Kidney epithelial cell (primary cell): ENCODE data around the gene CTNNBIP1. TPM values are rescaled to one million over a fixed set of nuclear protein-coding genes. Genes with fewer than 3 reads are reported as not detected.

Experiments used
- DNase-seq: peaks from one replicate; pipeline ENCODE4 v3.0.0-alpha.2; 2010; ENCODE audit warnings: low read depth
- H3K27me3 ChIP-seq: 2 replicates; pipeline ENCODE4 v1.6.0; 2011; ENCODE audit warnings: low read length; ENCODE audit not compliant: control insufficient read depth, insufficient read depth
- H3K36me3 ChIP-seq: 2 replicates; pipeline ENCODE4 v1.5.1; 2011; ENCODE audit warnings: low read length; ENCODE audit not compliant: control insufficient read depth, insufficient read depth
- H3K4me3 ChIP-seq: 2 replicates; pipeline ENCODE4 v1.5.1; 2011; ENCODE audit warnings: low read depth, mild to moderate bottlenecking, control low read depth, low read length
- total RNA-seq: library from RNA; depleted of rRNA; stranded (reverse); fragments of >200 nt; gene quantifications from 2 replicates; pipeline ENCODE4 v1.2.3, GENCODE V29; 2015
- TF ChIP-seq, protein P1 (sequence below): IDR thresholded peaks from 2 replicates; pipeline ENCODE4 v1.5.1; 2011; ENCODE audit warnings: mild to moderate bottlenecking, moderate library complexity, low read length, control low read depth, inconsistent platforms; ENCODE audit not compliant: insufficient read depth, poor library complexity, severe bottlenecking

Gene CTNNBIP1
- total RNA-seq, 1 donor from 2014 or later, result 27.4 TPM

DNA sequence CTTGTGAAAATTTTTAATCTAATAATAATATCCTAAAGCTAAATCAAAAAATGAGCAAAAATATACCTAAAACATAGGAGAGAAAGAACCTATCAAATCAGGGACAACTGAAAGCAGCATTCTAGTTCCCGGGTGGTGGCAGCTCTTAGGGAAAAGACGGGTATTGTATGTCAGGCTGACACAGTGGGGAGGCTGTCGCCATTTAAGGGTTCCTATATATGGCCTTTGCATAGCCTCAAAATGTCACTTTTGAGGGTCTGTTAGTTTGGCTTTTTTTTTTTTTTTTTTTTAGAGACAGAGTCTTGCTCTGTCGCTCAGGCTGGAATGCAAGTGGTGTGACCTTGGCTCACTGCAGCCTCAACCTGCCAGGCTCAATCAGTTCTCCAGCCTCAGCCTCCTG, 92.3 kb downstream of the CTNNBIP1 start:
- no peaks in the 10 kb centered on the region for H3K36me3 ChIP-seq
- no peaks in the 10 kb centered on the region for H3K27me3 ChIP-seq

DNA sequence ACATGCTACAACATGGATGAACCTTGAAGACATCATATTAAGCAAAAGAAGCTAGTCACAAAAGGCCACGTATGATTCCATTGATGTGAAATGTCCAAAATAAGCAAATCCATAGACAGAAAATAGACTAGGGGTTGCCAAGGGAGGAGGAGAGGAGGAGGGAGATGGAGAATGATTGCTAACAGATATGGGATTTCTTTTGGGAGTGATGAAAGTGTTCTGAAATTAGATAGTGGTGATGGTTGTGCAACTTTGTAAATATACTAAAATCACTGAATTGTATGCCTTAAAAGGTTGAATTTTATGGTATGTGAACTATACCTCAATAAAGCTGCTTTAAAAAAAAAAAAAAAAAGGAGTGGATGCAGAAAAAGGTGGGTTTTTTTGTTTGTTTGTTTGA, 93.9 kb downstream of the CTNNBIP1 start:
- no peak for DNase-seq
- TF ChIP-seq, protein P1, sequence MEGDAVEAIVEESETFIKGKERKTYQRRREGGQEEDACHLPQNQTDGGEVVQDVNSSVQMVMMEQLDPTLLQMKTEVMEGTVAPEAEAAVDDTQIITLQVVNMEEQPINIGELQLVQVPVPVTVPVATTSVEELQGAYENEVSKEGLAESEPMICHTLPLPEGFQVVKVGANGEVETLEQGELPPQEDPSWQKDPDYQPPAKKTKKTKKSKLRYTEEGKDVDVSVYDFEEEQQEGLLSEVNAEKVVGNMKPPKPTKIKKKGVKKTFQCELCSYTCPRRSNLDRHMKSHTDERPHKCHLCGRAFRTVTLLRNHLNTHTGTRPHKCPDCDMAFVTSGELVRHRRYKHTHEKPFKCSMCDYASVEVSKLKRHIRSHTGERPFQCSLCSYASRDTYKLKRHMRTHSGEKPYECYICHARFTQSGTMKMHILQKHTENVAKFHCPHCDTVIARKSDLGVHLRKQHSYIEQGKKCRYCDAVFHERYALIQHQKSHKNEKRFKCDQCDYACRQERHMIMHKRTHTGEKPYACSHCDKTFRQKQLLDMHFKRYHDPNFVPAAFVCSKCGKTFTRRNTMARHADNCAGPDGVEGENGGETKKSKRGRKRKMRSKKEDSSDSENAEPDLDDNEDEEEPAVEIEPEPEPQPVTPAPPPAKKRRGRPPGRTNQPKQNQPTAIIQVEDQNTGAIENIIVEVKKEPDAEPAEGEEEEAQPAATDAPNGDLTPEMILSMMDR, result no peak
- Histone ChIP-seq H3K27me3 (no peaks in the 10 kb centered on the region), H3K4me3 (no peak overlapping the region), H3K36me3 (no peaks in the 10 kb centered on the region)

More for the DNA sequence above, 92.3 kb downstream of the CTNNBIP1 start:
- DNase-seq, result no peak
- TF ChIP-seq, protein P1, result no peak
- H3K4me3 ChIP-seq, result no peak overlapping the region

DNA sequence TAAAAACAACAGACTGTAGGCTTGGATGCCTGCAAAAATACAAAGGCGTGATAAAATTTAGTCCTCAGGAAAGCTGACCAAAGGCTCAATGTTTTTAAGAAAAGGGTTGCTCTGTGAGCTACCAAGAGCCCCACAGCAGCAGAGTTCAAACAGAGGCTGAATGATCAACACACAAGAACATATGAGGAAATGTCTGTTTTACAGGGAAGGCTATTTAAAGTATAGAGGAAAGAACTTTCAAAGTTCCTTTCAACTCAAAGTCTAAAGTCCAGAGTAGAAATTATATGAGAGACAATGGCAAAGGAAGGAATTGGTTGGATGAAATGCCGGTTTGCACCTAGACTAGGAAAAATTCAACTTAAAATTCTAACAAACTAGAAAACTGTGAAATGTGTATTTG, 94.9 kb downstream of the CTNNBIP1 start:
- Histone ChIP-seq H3K4me3 (no peak overlapping the region), H3K36me3 (no peaks in the 10 kb centered on the region), H3K27me3 (no peaks in the 10 kb centered on the region)
- DNase-seq, result no peak
- TF ChIP-seq, protein P1, result no peak

DNA sequence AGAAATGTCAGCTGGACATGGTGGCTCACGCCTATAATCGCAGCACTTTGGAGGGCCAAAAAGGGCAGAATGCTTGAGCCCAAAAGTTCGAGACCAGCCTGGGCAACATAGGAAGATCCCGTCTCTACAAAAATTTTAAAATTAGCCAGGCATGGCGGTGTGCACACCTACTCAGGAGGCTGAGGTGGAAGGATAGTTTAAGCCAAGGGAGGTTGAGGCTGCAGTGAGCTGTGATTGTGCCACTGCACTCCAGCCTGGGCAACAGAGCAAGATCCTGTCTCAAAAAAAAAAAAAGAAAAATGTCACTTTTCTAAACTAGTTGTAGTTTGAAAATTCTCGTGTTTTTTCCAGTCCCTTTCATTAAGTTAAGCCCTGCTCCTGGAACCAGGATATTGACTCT, 95.5 kb downstream of the CTNNBIP1 start:
- no peak for DNase-seq
- no peaks in the 10 kb centered on the region for H3K36me3 ChIP-seq
- no peak overlapping the region for H3K4me3 ChIP-seq
- TF ChIP-seq, protein P1, result no peak
- H3K27me3 ChIP-seq, result no peaks in the 10 kb centered on the region

DNA sequence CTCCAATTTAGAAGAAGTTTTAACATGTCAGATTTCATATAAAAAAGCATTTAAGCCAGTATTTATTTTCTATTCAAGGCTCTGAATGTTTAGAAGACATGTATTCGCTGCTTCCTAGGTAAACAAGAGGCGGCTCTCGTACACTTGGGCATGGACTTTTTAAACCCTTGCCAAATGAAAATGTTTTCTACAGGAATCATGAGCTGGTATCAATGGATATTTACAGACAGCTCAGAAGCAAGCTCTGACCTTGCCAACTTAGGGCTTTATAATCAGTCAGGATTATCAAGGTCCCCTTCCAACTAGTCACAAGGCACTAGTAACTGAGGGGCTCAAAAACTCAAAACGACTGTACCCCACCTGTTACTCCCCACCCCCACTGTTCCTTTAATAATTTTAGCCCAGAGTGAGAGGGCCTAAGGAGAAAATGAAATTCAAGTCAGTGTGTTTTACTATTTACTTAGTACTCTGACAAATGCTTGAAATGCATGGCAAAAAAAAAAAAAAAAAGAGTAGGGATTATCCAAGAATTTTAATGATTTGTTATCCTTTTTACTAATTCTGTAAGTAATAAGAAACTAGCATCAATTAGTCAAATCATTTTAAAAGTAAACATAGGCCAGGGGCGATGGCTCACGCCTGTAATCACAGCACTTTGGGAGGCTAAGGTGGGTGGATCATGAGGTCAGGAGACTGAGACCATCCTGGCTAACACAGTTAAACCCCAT, 98.7 kb downstream of the CTNNBIP1 start:
- no peak for DNase-seq
- Histone ChIP-seq H3K36me3 (no peaks in the 10 kb centered on the region), H3K4me3 (no peak overlapping the region), H3K27me3 (no peaks in the 10 kb centered on the region)
- TF ChIP-seq, protein P1, result no peak

DNA sequence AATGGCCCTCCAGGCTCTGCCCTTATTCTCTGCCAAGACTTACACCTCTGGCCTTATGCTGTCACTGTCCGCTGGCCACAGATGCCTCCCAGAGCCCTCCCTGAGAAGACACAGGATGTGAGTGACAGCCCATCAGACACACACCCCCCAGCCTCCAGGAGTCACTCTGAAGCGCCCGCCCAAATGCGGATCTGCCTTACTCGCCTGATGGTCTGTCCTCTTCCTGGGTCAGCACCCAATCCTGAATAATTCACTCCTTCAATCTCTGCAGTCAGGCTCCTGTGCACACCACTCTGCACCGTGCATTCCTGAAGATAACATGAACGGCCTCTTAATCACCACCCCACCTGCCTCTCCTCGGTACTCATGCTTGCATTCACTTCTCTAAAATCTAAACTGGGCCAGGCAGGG, 101.0 kb downstream of the CTNNBIP1 start:
- TF ChIP-seq, protein P1, result no peak
- no peak overlapping the region for H3K4me3 ChIP-seq
- no peaks in the 10 kb centered on the region for H3K27me3 ChIP-seq
- H3K36me3 ChIP-seq, result no peaks in the 10 kb centered on the region
- no peak for DNase-seq
